Psoas muscle (tissue), 8 donors: ENCODE measurements around the gene KLHDC7A. TPM values are rescaled to one million over a fixed set of nuclear protein-coding genes. Genes with fewer than 3 reads are reported as not detected.

ENCODE experiments used
- ATAC-seq, 4 donors: fragments of 200-7000 bp; cut with Tn5 transposase; one replicate each; pipeline ENCODE4 v1.9.1; 2020; ENCODE audit warnings: moderate library complexity in 3 of 4, mild to moderate bottlenecking in 2 of 4
- DNase-seq, 2 donors: peaks; one replicate each; pipeline ENCODE4 v3.0.0-alpha.2; 2020
- H3K27ac ChIP-seq: fragments of 200-600 bp; one replicate; pipeline ENCODE4 v1.8.0; 2022
- H3K27me3 ChIP-seq, 3 donors: fragments of 200-600 bp in 1 of 3; one replicate each; pipeline versions ENCODE4 v1.6.1 to v1.8.0; 2013 to 2022; ENCODE audit warnings: low read length in 2 of 3, mild to moderate bottlenecking in 2 of 3, moderate library complexity in 1 of 3; ENCODE audit not compliant: insufficient read depth in 3 of 3
- H3K36me3 ChIP-seq, 2 donors: fragments of 200-600 bp in 1 of 2; one replicate each; pipeline versions ENCODE4 v1.6.1 to v1.8.0; 2013 to 2022; ENCODE audit warnings: low read depth in 1 of 2, mild to moderate bottlenecking in 1 of 2, moderate library complexity in 1 of 2; ENCODE audit not compliant: insufficient read depth in 1 of 2
- H3K4me1 ChIP-seq: fragments of 200-600 bp; one replicate; pipeline ENCODE4 v1.8.0; 2022
- H3K4me3 ChIP-seq: fragments of 200-600 bp; one replicate; pipeline ENCODE4 v1.8.0; 2022; ENCODE audit warnings: mild to moderate bottlenecking
- H3K9me3 ChIP-seq: fragments of 200-600 bp; one replicate; pipeline ENCODE4 v1.8.0; 2022
- CTCF ChIP-seq: fragments of 200-600 bp; IDR thresholded peaks from one replicate; pipeline ENCODE4 v1.8.0; 2022; ENCODE audit warnings: antibody characterized with exemption
- WGBS, 3 donors: extraction: QIAGEN DNeasy Blood & Tissue Kit; methylation state at CpG; one replicate each; pipeline versions ENCODE4 v1.1.6 to v1.1.7; 2013; 5-methylcytosine and 5-hydroxymethylcytosine counted together
- intact Hi-C, 2 donors: fragments of 100-400 bp; cut with DNase I; formaldehyde crosslinking; loops; one replicate each; pipeline versions ENCODE4 v1.11.0 to v1.14.2; 2022
- polyA plus RNA-seq, 3 donors: library from polyadenylated mRNA; stranded (reverse); fragments of 200-250 nt; gene quantifications; one replicate each; pipeline ENCODE4 v1.2.3, GENCODE V29; 2013
- total RNA-seq, 4 donors: library from RNA; stranded (reverse); fragmentation: NEBNext Ultra II Directional in 2 of 4; extraction: Animal tissue kit (Norgen Biotek cat#: 25700) in 2 of 4; gene quantifications; one replicate each; pipeline versions ENCODE4 v1.2.1 to v1.2.4, GENCODE V29; 2021 to 2023
- donor health status: healthy with polysubstance abuse.
- donor health status: DM: no; HTN: no; CAD: no; lungs with moderate emphysema.
- donor health status: Bipolar disorder and iron deficiency.
- donor health status: healthy.
- donor health status: DM: yes; HTN: yes; CAD: no.
- donor health status: DM: no; HTN: no; CAD: no.
- donor health status: DM: no; HTN: no; CAD: no.
- donor health status: DM: yes; HTN: yes; CAD: no.

KLHDC7A gene
- total and polyA plus RNA-seq, 7 donors: 0.01 TPM; not detected in 6

GRCh38 chr1:18464665-18465050 is 16.1 kb upstream of the KLHDC7A start:
- Histone ChIP-seq H3K36me3 (no peaks in the 10 kb centered on the region), H3K4me3 (no peak overlapping the region), H3K9me3 (no peaks in the 10 kb centered on the region), H3K27ac (no peak overlapping the region), H3K4me1 (no peaks in the 10 kb centered on the region), H3K27me3 (peaks cover 0 to 26% (median 6%) of the 10 kb centered on the region in 3 donors)
- no peak for DNase-seq
- TF ChIP-seq CTCF: no peak
- intact Hi-C loops: no loop called here
- WGBS, 3 donors: 65 to 84% (median 79%) methylated on average over 8 of the region's 8 CpGs
- ATAC-seq: no peak

- no peak overlapping the region for H3K27ac ChIP-seq
- intact Hi-C loops: no loop called here
- peaks cover 0 to 19% (median 3%) of the 10 kb centered on the region in 3 donors for H3K27me3 ChIP-seq
Observed at GRCh38 chr1:18466676-18467075, 14.1 kb upstream of the KLHDC7A start.

GRCh38 chr1:18468570-18468969 is 12.2 kb upstream of the KLHDC7A start:
- 63 to 74% (median 72%) methylated on average over 6 of the region's 6 CpGs for WGBS, 3 donors
- no peak for TF ChIP-seq CTCF
- intact Hi-C loops: no loop called here

More at GRCh38 chr1:18466676-18467075, 14.1 kb upstream of the KLHDC7A start:
- 63 to 72% (median 67%) methylated on average over 7 of the region's 7 CpGs for WGBS, 3 donors
- H3K4me3 ChIP-seq: no peak overlapping the region
- no peak for ATAC-seq
- no peaks in the 10 kb centered on the region for H3K4me1 ChIP-seq
- H3K36me3 ChIP-seq: no peaks in the 10 kb centered on the region
- DNase-seq: no peak
- no peak for TF ChIP-seq CTCF
- H3K9me3 ChIP-seq: no peaks in the 10 kb centered on the region

GRCh38 chr1:18469514-18469913 is 11.2 kb upstream of the KLHDC7A start:
- Histone ChIP-seq H3K27ac (no peak overlapping the region), H3K4me1 (no peaks in the 10 kb centered on the region), H3K36me3 (no peaks in the 10 kb centered on the region), H3K4me3 (no peak overlapping the region), H3K27me3 (peaks cover 0 to 20% (median 3%) of the 10 kb centered on the region in 3 donors), H3K9me3 (no peaks in the 10 kb centered on the region)
- intact Hi-C loops: no loop called here
- DNase-seq (no peak), ATAC-seq (no peak)
- no peak for TF ChIP-seq CTCF
- 71 to 74% (median 74%) methylated on average over 8 of the region's 8 CpGs for WGBS, 3 donors

More at GRCh38 chr1:18468570-18468969, 12.2 kb upstream of the KLHDC7A start:
- Histone ChIP-seq H3K9me3 (no peaks in the 10 kb centered on the region), H3K4me3 (no peak overlapping the region), H3K27me3 (peaks cover 0 to 20% (median 3%) of the 10 kb centered on the region in 3 donors), H3K36me3 (no peaks in the 10 kb centered on the region), H3K27ac (no peak overlapping the region), H3K4me1 (no peaks in the 10 kb centered on the region)
- ATAC-seq: no peak
- no peak for DNase-seq

- Histone ChIP-seq H3K4me3 (no peak overlapping the region), H3K27me3 (peaks cover 0 to 20% (median 3%) of the 10 kb centered on the region in 3 donors), H3K27ac (no peak overlapping the region), H3K9me3 (no peaks in the 10 kb centered on the region), H3K4me1 (no peaks in the 10 kb centered on the region), H3K36me3 (no peaks in the 10 kb centered on the region)
- intact Hi-C loops: no loop called here
- DNase-seq (no peak), ATAC-seq (no peak)
- WGBS, 3 donors: 42% methylated on average over 12 of the region's 12 CpGs
- no peak for TF ChIP-seq CTCF
Observed at GRCh38 chr1:18470671-18471355, 9.9 kb upstream of the KLHDC7A start.
